Neural progenitor cell (in vitro differentiated cells): ENCODE results near the gene MBLAC1. TPM values are rescaled to one million over a fixed set of nuclear protein-coding genes. Genes with fewer than 3 reads are reported as not detected.

Experiments used
- DNase-seq: peaks from one replicate; pipeline ENCODE4 v3.0.0-alpha.2; 2016; ENCODE audit warnings: low spot score
- H2AFZ ChIP-seq: fragments of 200-600 bp; sonication (generic); replicated peaks from 2 replicates; pipeline ENCODE4 v1.6.1; 2016; ENCODE audit warnings: antibody characterized with exemption
- H3F3A ChIP-seq: fragments of 200-600 bp; sonication (generic); 2 replicates; pipeline ENCODE4 v1.6.1; 2016; ENCODE audit warnings: antibody characterized with exemption, low read depth
- H3K27ac ChIP-seq: fragments of 200-600 bp; sonication (generic); 2 replicates; pipeline ENCODE4 v1.5.1; 2016; ENCODE audit warnings: mild to moderate bottlenecking
- H3K27me3 ChIP-seq: fragments of 200-600 bp; sonication (generic); 2 replicates; pipeline ENCODE4 v1.6.1; 2016; ENCODE audit warnings: mild to moderate bottlenecking, moderate library complexity
- H3K36me3 ChIP-seq: fragments of 200-600 bp; sonication (generic); 2 replicates; pipeline ENCODE4 v1.5.1; 2016
- H3K4me1 ChIP-seq: fragments of 200-600 bp; sonication (generic); 2 replicates; pipeline ENCODE4 v1.6.1; 2016; ENCODE audit warnings: mixed run types
- H3K4me2 ChIP-seq: fragments of 200-600 bp; sonication (generic); 2 replicates; pipeline ENCODE4 v1.6.1; 2016
- H3K4me3 ChIP-seq: fragments of 200-600 bp; sonication (generic); 2 replicates; pipeline ENCODE4 v1.5.1; 2016
- H3K79me2 ChIP-seq: fragments of 200-600 bp; sonication (generic); 2 replicates; pipeline ENCODE4 v1.6.1; 2016; ENCODE audit warnings: low read depth
- H3K9ac ChIP-seq: fragments of 200-600 bp; sonication (generic); 2 replicates; pipeline ENCODE4 v1.6.1; 2016
- H3K9me3 ChIP-seq: fragments of 200-600 bp; sonication (generic); 2 replicates; pipeline ENCODE4 v1.5.1; 2016; ENCODE audit warnings: low read depth
- H4K20me1 ChIP-seq: fragments of 200-600 bp; sonication (generic); 2 replicates; pipeline ENCODE4 v1.6.1; 2016; ENCODE audit warnings: low read depth
- H3K27ac Mint-ChIP-seq: 3 replicates; pipeline ENCODE4 v1.8.0; 2021; ENCODE audit warnings: mixed read lengths
- H3K27me3 Mint-ChIP-seq: 2 replicates; pipeline ENCODE4 v1.8.0; 2022; ENCODE audit warnings: low read depth, mild to moderate bottlenecking, inconsistent platforms, moderate library complexity, mixed read lengths; ENCODE audit not compliant: insufficient read depth
- H3K36me3 Mint-ChIP-seq: 3 replicates; pipeline ENCODE4 v1.8.0; 2021; ENCODE audit warnings: mixed read lengths
- H3K4me1 Mint-ChIP-seq: 3 replicates; pipeline ENCODE4 v1.8.0; 2021; ENCODE audit warnings: mixed read lengths
- H3K4me3 Mint-ChIP-seq: 3 replicates; pipeline ENCODE4 v1.8.0; 2021; ENCODE audit warnings: mild to moderate bottlenecking, moderate library complexity, mixed read lengths
- H3K9me3 Mint-ChIP-seq: 3 replicates; pipeline ENCODE4 v1.8.0; 2020; ENCODE audit warnings: mixed read lengths
- EZH2 ChIP-seq: fragments of 200-600 bp; sonication (generic); IDR thresholded peaks from 2 replicates; pipeline ENCODE4 v1.6.1; 2017; ENCODE audit warnings: antibody characterized with exemption, mild to moderate bottlenecking, moderate library complexity
- EZH2phosphoT487 ChIP-seq: fragments of 200-600 bp; sonication (generic); IDR thresholded peaks from 2 replicates; pipeline ENCODE4 v1.6.1; 2017; ENCODE audit warnings: antibody characterized with exemption
- total RNA-seq: library from RNA; depleted of rRNA; stranded (reverse); fragments of >200 nt; gene quantifications from 2 replicates; pipeline ENCODE4 v1.2.3, GENCODE V29; 2015; ENCODE audit warnings: low replicate concordance
- TF ChIP-seq, protein P1 (sequence below): fragments of 200-600 bp; sonication (generic); IDR thresholded peaks from 2 replicates; pipeline ENCODE4 v1.5.1; 2017; ENCODE audit warnings: antibody characterized with exemption, mild to moderate bottlenecking

Gene MBLAC1, protein sequence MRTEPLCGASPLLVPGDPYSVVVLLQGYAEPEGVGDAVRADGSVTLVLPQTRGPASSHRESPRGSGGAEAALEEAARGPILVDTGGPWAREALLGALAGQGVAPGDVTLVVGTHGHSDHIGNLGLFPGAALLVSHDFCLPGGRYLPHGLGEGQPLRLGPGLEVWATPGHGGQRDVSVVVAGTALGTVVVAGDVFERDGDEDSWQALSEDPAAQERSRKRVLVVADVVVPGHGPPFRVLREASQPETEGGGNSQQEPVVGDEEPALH
- total RNA-seq = 1.6 and 2.7 TPM in 2 replicates

DNA sequence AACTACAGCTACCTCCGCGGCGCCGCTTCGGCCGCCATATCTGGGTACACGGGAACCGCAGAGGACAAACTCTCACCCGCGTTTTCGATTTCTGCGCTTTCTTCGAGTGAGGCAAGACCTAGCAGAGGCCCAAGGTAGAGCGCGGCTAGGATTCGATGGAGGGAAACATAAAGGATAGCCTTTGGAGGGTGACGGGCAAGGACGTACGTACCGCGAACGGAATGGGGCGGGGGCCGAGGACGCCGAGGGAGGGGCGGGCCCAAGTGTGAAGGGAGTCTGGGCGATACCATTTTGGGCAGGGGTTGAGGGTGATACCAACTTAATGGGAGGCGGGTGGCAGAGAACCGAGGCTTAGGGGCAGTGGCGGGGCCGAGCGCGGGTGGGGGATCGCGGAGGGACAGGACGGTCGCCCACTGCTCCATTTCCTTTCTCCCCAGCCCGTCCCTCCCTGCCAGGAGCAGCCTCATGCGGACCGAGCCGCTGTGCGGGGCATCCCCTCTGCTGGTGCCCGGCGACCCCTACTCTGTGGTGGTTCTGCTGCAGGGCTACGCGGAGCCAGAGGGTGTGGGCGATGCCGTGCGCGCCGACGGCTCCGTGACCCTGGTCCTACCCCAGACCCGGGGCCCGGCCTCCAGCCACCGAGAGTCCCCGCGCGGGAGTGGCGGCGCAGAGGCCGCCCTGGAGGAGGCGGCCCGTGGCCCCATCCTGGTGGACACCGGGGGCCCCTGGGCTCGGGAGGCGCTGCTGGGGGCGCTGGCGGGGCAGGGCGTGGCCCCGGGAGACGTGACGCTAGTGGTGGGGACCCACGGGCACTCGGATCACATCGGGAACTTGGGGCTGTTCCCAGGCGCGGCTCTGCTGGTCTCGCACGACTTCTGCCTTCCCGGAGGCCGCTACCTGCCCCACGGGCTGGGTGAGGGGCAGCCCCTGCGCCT is at the start of gene MBLAC1:
TSS of gene MBLAC1 (plus strand) at position 37 of the 935 bp plus-strand sequence. CDS start at position 466, 429 bp downstream.
- TF ChIP-seq, protein P1, sequence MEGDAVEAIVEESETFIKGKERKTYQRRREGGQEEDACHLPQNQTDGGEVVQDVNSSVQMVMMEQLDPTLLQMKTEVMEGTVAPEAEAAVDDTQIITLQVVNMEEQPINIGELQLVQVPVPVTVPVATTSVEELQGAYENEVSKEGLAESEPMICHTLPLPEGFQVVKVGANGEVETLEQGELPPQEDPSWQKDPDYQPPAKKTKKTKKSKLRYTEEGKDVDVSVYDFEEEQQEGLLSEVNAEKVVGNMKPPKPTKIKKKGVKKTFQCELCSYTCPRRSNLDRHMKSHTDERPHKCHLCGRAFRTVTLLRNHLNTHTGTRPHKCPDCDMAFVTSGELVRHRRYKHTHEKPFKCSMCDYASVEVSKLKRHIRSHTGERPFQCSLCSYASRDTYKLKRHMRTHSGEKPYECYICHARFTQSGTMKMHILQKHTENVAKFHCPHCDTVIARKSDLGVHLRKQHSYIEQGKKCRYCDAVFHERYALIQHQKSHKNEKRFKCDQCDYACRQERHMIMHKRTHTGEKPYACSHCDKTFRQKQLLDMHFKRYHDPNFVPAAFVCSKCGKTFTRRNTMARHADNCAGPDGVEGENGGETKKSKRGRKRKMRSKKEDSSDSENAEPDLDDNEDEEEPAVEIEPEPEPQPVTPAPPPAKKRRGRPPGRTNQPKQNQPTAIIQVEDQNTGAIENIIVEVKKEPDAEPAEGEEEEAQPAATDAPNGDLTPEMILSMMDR = no peak
- TF ChIP-seq EZH2 (peak; percentile 10), EZH2phosphoT487 (no peak)
- H3K27me3 ChIP-seq = peaks cover 33% of the 10 kb centered on the region
- DNase-seq = peak; percentile 94
- Mint-ChIP-seq H3K36me3 (peaks cover 8% of the 10 kb centered on the region), H3K4me3 (peak within 1 kb of the TSS; percentile 99), H3K9me3 (no peaks in the 10 kb centered on the region), H3K4me1 (peaks cover 25% of the 10 kb centered on the region), H3K27ac (peak within 1 kb of the TSS; percentile 95), H3K27me3 (peaks cover 4% of the 10 kb centered on the region)
- peaks cover 9% of the 10 kb centered on the region for H3K79me2 ChIP-seq
- peaks cover 37% of the 10 kb centered on the region for H3F3A ChIP-seq
- H3K4me3 ChIP-seq = peak within 1 kb of the TSS; percentile 68
- no peaks in the 10 kb centered on the region for H3K36me3 ChIP-seq
- no peaks in the 10 kb centered on the region for H3K9me3 ChIP-seq
- no peaks in the 10 kb centered on the region for H3K4me1 ChIP-seq
- H3K4me2 ChIP-seq = peak within 1 kb of the TSS; percentile 97
- peak within 1 kb of the TSS; percentile 68 for H3K27ac ChIP-seq
- H3K9ac ChIP-seq = peak within 1 kb of the TSS; percentile 48
- peak within 1 kb of the TSS; percentile 74 for H2AFZ ChIP-seq
- H4K20me1 ChIP-seq = no peaks in the 10 kb centered on the region

DNA sequence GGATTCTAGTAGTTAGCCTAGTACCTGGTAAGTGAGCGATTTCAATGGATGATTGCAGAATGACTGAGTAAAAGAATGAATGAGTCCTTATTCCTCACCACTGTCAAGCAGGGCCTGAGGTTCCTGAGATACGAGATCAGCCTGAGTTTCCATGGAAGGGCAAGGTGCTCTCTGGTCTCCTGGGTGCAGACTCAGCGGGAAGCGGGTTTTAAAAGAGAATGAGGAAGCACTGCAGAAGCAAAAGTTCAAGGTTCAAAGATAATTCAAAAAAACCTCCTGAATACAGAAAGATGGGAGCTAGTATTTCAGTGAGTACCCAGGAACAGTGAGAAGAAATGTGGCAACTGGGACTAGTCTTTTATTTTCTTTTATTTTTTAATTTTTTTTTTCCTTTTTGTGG is 49.6 kb upstream of the MBLAC1 start:
- Histone ChIP-seq H4K20me1 (peaks cover 9% of the 10 kb centered on the region), H3K36me3 (peaks cover 65% of the 10 kb centered on the region), H3K9me3 (peaks cover 28% of the 10 kb centered on the region), H3K9ac (no peak overlapping the region), H2AFZ (no peak overlapping the region), H3K27ac (no peak overlapping the region), H3K4me2 (no peak overlapping the region), H3K27me3 (no peaks in the 10 kb centered on the region), H3K4me3 (no peak overlapping the region), H3K79me2 (peaks cover 70% of the 10 kb centered on the region), H3K4me1 (peaks cover 8% of the 10 kb centered on the region), H3F3A (peaks cover 14% of the 10 kb centered on the region)
- Mint-ChIP-seq H3K9me3 (peaks cover 68% of the 10 kb centered on the region), H3K4me1 (peaks cover 9% of the 10 kb centered on the region), H3K36me3 (peaks cover 75% of the 10 kb centered on the region), H3K4me3 (peak overlapping the region; percentile 27), H3K27ac (no peak overlapping the region), H3K27me3 (peaks cover 27% of the 10 kb centered on the region)
- no peak for DNase-seq
- TF ChIP-seq EZH2 (no peak), EZH2phosphoT487 (no peak)
- TF ChIP-seq, protein P1 = no peak

DNA sequence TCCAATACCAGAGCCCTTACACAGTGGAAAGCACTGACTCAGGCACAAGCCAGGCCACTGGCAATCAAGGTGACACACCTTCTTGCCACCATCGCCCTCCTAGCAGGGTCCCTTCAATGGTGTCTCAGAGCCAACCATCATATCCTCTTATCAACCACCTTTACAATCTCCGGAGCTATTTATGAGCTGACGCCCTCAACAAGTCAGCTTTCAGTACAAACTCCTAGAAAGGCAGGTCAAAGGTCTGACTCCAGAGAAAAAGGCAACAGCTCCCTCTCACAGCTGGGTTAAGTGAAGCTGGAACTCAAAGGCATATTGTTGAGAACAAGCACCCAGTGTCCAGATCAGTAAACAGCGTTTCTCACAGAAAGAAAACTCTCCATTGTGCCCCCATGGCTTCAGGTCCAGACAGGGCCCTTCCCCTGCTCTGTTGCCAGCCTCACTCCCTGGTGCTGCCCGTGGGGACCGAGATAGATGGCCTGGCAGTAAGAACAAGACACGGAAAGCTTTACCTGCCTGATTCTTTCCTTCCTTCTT is 47.7 kb upstream of the MBLAC1 start:
- H3K79me2 ChIP-seq = peaks cover 70% of the 10 kb centered on the region
- H3K4me1 ChIP-seq = peaks cover 8% of the 10 kb centered on the region
- H3K9me3 ChIP-seq = peaks cover 13% of the 10 kb centered on the region
- no peak overlapping the region for H3K4me3 ChIP-seq
- H3K4me2 ChIP-seq = peak overlapping the region; percentile 90
- H3K27ac ChIP-seq = no peak overlapping the region
- Mint-ChIP-seq H3K27me3 (peaks cover 22% of the 10 kb centered on the region), H3K9me3 (peaks cover 52% of the 10 kb centered on the region), H3K36me3 (peaks cover 57% of the 10 kb centered on the region), H3K4me3 (peak overlapping the region; percentile 54), H3K27ac (no peak overlapping the region), H3K4me1 (peaks cover 14% of the 10 kb centered on the region)
- no peak for TF ChIP-seq EZH2phosphoT487
- TF ChIP-seq, protein P1 = no peak
- TF ChIP-seq EZH2 = no peak
- DNase-seq = no peak
- H3K9ac ChIP-seq = no peak overlapping the region
- no peaks in the 10 kb centered on the region for H3K27me3 ChIP-seq
- H3K36me3 ChIP-seq = peaks cover 46% of the 10 kb centered on the region
- peaks cover 9% of the 10 kb centered on the region for H4K20me1 ChIP-seq
- H3F3A ChIP-seq = peaks cover 21% of the 10 kb centered on the region
- H2AFZ ChIP-seq = no peak overlapping the region
